GM12892 (cell line): ENCODE measurements around the gene FRY.

ENCODE experiments used
- POLR2A ChIP-seq: IDR thresholded peaks from 2 replicates; pipeline ENCODE4 v1.6.1; 2011; ENCODE audit warnings: low read depth, low read length, control low read depth
- POLR2AphosphoS5 ChIP-seq: IDR thresholded peaks from 2 replicates; pipeline ENCODE4 v1.6.1; 2011; ENCODE audit warnings: low read depth, low read length, control low read depth
- TAF1 ChIP-seq: IDR thresholded peaks from 2 replicates; pipeline ENCODE4 v1.6.1; 2011; ENCODE audit warnings: low read depth, mild to moderate bottlenecking, control low read depth, low read length, borderline replicate concordance

GRCh38 chr13:32297206-32297605 is 265.6 kb downstream of the FRY start:
- TF ChIP-seq POLR2A (no peak), POLR2AphosphoS5 (no peak), TAF1 (no peak)
